Endothelial cell of umbilical vein (primary cell): ENCODE results near the gene TSPAN31. TPM values are rescaled to one million over a fixed set of nuclear protein-coding genes. Genes with fewer than 3 reads are reported as not detected.

Experiments used
- BruUV-seq: library from RNA; stranded (reverse); fragments of 400-500 nt; replicated peaks from 2 replicates; lab custom pipeline; 2021; lab: Mats Ljungman, UMichigan
- CTCF ChIA-PET: fragments of 300-600, 350-600 bp; sonication (Branson Sonifier 250); formaldehyde crosslinking; loops from one replicate; lab custom pipeline; 2021; ENCODE audit warnings: antibody characterized with exemption, inconsistent platforms; lab: Charles Lee
- POLR2A ChIA-PET: fragments of 300-600, 350-600 bp; sonication (Branson Sonifier 250); formaldehyde crosslinking; loops from one replicate; lab custom pipeline; 2021; ENCODE audit warnings: antibody characterized with exemption, inconsistent platforms; lab: Charles Lee
- DNase-seq: peaks from one replicate; pipeline ENCODE4 v3.0.0-alpha.2; 2011; ENCODE audit warnings: low read depth, low spot score
- FAIRE-seq: peaks from 2 replicates; lab custom pipeline; 2011; peaks lifted over from hg19 to GRCh38; lab: Jason Lieb, UNC
- H2AFZ ChIP-seq: 2 replicates; pipeline ENCODE4 v1.6.0; 2012; ENCODE audit warnings: low read depth, low read length, control low read depth, inconsistent platforms
- H3K27ac ChIP-seq: 2 replicates; pipeline ENCODE4 v1.5.1; 2011; ENCODE audit warnings: low read depth, mild to moderate bottlenecking, control low read depth, low read length, moderate library complexity; ENCODE audit not compliant: insufficient read depth
- H3K27me3 ChIP-seq, 2 experiments: 2 replicates each; pipeline versions ENCODE4 v1.6.0 to v1.6.1; 2011; ENCODE audit warnings: low read length in 2 of 2, mixed read lengths in 1 of 2; ENCODE audit not compliant: control insufficient read depth in 2 of 2, insufficient read depth in 2 of 2
- H3K36me3 ChIP-seq, 2 experiments: 2 replicates in 1 of 2; 3 replicates in 1 of 2; pipeline ENCODE4 v1.5.1; 2011; ENCODE audit warnings: low read length in 2 of 2, mild to moderate bottlenecking in 1 of 2, moderate library complexity in 1 of 2; ENCODE audit not compliant: control insufficient read depth in 2 of 2, insufficient read depth in 2 of 2; ENCODE audit errors: extremely low read depth in 1 of 2
- H3K4me1 ChIP-seq: 3 replicates; pipeline ENCODE4 v1.5.1; 2011; ENCODE audit warnings: mild to moderate bottlenecking, low read length; ENCODE audit not compliant: control insufficient read depth, insufficient read depth; ENCODE audit errors: extremely low read depth
- H3K4me2 ChIP-seq: 2 replicates; pipeline ENCODE4 v1.6.1; 2011; ENCODE audit warnings: low read length, control low read depth, mixed read lengths; ENCODE audit not compliant: insufficient read depth
- H3K4me3 ChIP-seq, 3 experiments: fragments of 200-600 bp in 1 of 3; sonication (generic), shearing (Covaris generic) in 1 of 3; replicated peaks in 1 of 3; 2 replicates each; pipeline ENCODE4 v1.5.1; 2011 to 2016; ENCODE audit warnings: control low read depth in 3 of 3, low read length in 3 of 3, mild to moderate bottlenecking in 2 of 3, inconsistent platforms in 1 of 3, low read depth in 1 of 3, moderate library complexity in 1 of 3; ENCODE audit not compliant: insufficient read depth in 1 of 3
- H3K79me2 ChIP-seq: 2 replicates; pipeline ENCODE4 v1.6.0; 2012; ENCODE audit warnings: low read length, inconsistent platforms; ENCODE audit not compliant: control insufficient read depth, insufficient read depth
- H3K9ac ChIP-seq: replicated peaks from 2 replicates; pipeline ENCODE3; 2011; ENCODE audit warnings: low read length, control low read depth; ENCODE audit not compliant: insufficient read depth; ENCODE audit errors: extremely low read depth
- H3K9me1 ChIP-seq: replicated peaks from 3 replicates; pipeline ENCODE4 v1.6.0; 2011; ENCODE audit warnings: mild to moderate bottlenecking, low read length; ENCODE audit not compliant: control insufficient read depth, insufficient read depth; ENCODE audit errors: extremely low read depth
- H3K9me3 ChIP-seq: replicated peaks from 2 replicates; pipeline ENCODE4 v1.5.1; 2012; ENCODE audit warnings: low read length, inconsistent platforms; ENCODE audit not compliant: control insufficient read depth, insufficient read depth
- H4K20me1 ChIP-seq: replicated peaks from 2 replicates; pipeline ENCODE3; 2011; ENCODE audit warnings: mild to moderate bottlenecking, low read length; ENCODE audit not compliant: control insufficient read depth, insufficient read depth; ENCODE audit errors: extremely low read depth
- EZH2 ChIP-seq: IDR thresholded peaks from 2 replicates; pipeline ENCODE4 v1.6.1; 2012; ENCODE audit warnings: borderline replicate concordance, low read depth, mild to moderate bottlenecking, moderate library complexity, low read length, inconsistent platforms; ENCODE audit not compliant: severe bottlenecking
- FOS ChIP-seq: IDR thresholded peaks from 2 replicates; pipeline ENCODE4 v1.6.1; 2011; ENCODE audit warnings: mild to moderate bottlenecking, low read length, moderate library complexity, borderline replicate concordance; ENCODE audit not compliant: insufficient read depth
- GATA2 ChIP-seq: IDR thresholded peaks from 2 replicates; pipeline ENCODE4 v1.7.0; 2011; ENCODE audit warnings: low read depth, mild to moderate bottlenecking, moderate library complexity, mixed read lengths, low read length; ENCODE audit not compliant: insufficient read length, insufficient read depth
- JUN ChIP-seq: IDR thresholded peaks from 2 replicates; pipeline ENCODE4 v1.6.1; 2011; ENCODE audit warnings: borderline replicate concordance, low read depth; ENCODE audit not compliant: insufficient read length, insufficient read depth
- MYC ChIP-seq: IDR thresholded peaks from one replicate; pipeline ENCODE4 v1.6.1; 2011; ENCODE audit warnings: mild to moderate bottlenecking, low read depth, low read length
- POLR2A ChIP-seq: IDR thresholded peaks from 2 replicates; pipeline ENCODE4 v1.6.1; 2012; ENCODE audit warnings: low read depth, mild to moderate bottlenecking, control low read depth, low read length
- POLR2AphosphoS5 ChIP-seq: IDR thresholded peaks from 2 replicates; pipeline ENCODE4 v1.6.1; 2012; ENCODE audit warnings: low read depth, mild to moderate bottlenecking, control low read depth, low read length, moderate library complexity; ENCODE audit not compliant: insufficient read depth
- dilution Hi-C: fragments of 300-500 bp; cut with MboI; formaldehyde crosslinking; loops from one replicate; pipeline ENCODE4 v1.15.0; 2019; ENCODE audit warnings: low sequenced_read_pairs; ENCODE audit not compliant: extremely low pct_ligation_motif_present
- intact Hi-C: fragments of 100-400 bp; cut with micrococcal nuclease; formaldehyde crosslinking; loops from one replicate; pipeline ENCODE4 v1.10.0; 2022
- polyA plus RNA-seq, 4 experiments: library from polyadenylated mRNA; depleted of rRNA in 3 of 4; stranded (reverse) in 3 of 4; unstranded in 1 of 4; fragments of >200 nt; gene quantifications; 2 replicates each; pipeline versions ENCODE4 v1.2.1 to v1.2.3, GENCODE V29; 2011 to 2012; ENCODE audit warnings: missing spikeins in 1 of 4
- total RNA-seq: library from RNA; stranded (reverse); gene quantifications from 2 replicates; pipeline ENCODE4 v1.2.3, GENCODE V29; 2021
- TF ChIP-seq, protein P1 (sequence below), 2 donors: IDR thresholded peaks; 1 replicate in 1 of 2; 2 replicates in 1 of 2; pipeline ENCODE4 v1.5.1; 2011; ENCODE audit warnings: low read length in 2 of 2, mild to moderate bottlenecking in 2 of 2, moderate library complexity in 2 of 2, control low read depth in 1 of 2, inconsistent platforms in 1 of 2, low read depth in 1 of 2; ENCODE audit not compliant: insufficient read depth in 1 of 2; ENCODE audit errors: extremely low read depth in 1 of 2
- TF ChIP-seq, protein P2 (sequence below): IDR thresholded peaks from 2 replicates; pipeline ENCODE4 v1.6.1; 2011; ENCODE audit not compliant: insufficient read depth, insufficient read length

Gene TSPAN31
- total and polyA plus RNA-seq, 2 donors (not counting 3 experiments of a cell fraction or from before 2014, with no cell fraction given) = 15.0 to 43.9 TPM

DNA sequence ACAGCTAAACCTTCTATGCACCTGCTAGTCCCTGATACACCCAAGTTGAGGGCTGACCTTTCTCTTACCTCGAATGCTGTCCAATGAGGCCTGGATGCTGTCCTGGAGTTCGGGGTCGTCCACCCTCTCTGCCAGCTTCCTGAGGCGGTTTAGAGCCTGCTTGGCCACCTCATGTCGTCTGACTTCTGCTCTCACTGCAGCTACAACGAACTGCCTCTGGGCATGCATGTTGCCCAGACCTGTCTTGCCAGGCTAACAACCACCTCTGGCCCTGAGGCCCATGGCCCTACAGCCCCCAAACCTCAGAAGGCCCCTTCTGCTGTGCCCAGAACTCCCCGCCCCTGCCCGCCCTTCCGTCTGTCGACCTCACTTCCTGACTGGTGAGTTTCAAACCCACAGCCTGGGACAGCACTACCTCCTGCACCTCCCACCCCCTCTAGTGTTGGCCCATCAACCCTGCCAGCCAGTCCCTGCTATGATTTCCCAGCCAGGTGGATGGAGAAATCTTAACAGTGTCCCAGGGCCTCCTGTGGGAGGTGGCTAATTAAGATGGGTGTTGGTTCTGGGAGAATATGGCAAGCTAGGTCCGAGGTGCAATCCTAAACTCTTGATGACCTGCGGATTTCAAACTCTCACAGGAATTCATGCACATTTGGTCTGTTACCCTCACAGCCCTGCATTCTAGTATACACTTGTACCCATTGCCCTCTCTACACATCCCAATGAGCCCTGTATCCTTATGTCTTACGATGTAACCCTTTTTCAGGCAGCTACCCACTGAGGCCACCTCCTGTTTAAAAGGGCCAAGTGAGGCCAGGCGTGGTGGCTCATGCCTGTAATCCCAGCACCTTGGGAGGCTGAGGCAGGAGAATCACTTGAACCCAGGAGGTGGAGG, 2.7 kb upstream of the TSPAN31 start:
- CTCF ChIA-PET = interaction anchor here (0.9 to 1.1 kb wide), 2 partner anchors 15 kb away, joined by 3 to 9 read pairs; no protein-coding TSS in a partner anchor
- intact Hi-C loops (no loop called here), dilution Hi-C loops (no loop called here)

DNA sequence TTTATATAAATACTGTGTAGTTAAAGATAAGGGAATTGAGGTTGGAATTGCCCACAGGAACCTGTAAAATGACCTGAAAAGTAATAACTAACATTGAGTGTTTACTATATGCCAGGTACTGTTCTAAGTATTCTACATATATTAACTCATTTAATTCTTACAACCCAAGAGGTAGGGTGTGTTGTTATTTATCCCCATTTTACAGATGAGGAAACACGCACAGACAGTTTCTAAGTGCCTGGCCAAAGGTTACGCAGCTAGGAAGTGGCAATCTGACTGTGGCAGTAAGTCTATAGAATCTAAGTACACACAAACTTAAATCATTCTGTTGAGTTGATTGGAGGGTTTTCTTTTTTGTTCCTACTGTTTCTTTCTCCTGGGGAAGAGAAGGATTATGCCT, 1.1 kb upstream of the TSPAN31 start:
- ChIA-PET POLR2A (no interaction called here), CTCF (interaction anchor here (1.5 to 2.6 kb wide), 4 partner anchors 8 to 17 kb away, joined by 5 to 20 read pairs (median 8); no protein-coding TSS in a partner anchor)
- Histone ChIP-seq H3K4me2 (no peak overlapping the region), H3K4me1 (peaks cover 10% of the 10 kb centered on the region), H4K20me1 (no peaks in the 10 kb centered on the region), H3K27me3 (peaks cover 25 to 27% of the 10 kb centered on the region in 2 experiments), H3K9ac (no peak overlapping the region), H3K9me1 (no peaks in the 10 kb centered on the region), H3K36me3 (peaks cover 4 to 7% of the 10 kb centered on the region in 2 experiments), H3K27ac (no peak overlapping the region), H3K79me2 (no peaks in the 10 kb centered on the region), H3K4me3 (no peak overlapping the region), H2AFZ (no peak overlapping the region), H3K9me3 (no peaks in the 10 kb centered on the region)
- dilution Hi-C loops (no loop called here), intact Hi-C loops (no loop called here)
- no peak for DNase-seq
- no peak for FAIRE-seq
- TF ChIP-seq POLR2AphosphoS5 = no peak
- no peak for TF ChIP-seq FOS
- TF ChIP-seq POLR2A = no peak
- TF ChIP-seq, protein P1, sequence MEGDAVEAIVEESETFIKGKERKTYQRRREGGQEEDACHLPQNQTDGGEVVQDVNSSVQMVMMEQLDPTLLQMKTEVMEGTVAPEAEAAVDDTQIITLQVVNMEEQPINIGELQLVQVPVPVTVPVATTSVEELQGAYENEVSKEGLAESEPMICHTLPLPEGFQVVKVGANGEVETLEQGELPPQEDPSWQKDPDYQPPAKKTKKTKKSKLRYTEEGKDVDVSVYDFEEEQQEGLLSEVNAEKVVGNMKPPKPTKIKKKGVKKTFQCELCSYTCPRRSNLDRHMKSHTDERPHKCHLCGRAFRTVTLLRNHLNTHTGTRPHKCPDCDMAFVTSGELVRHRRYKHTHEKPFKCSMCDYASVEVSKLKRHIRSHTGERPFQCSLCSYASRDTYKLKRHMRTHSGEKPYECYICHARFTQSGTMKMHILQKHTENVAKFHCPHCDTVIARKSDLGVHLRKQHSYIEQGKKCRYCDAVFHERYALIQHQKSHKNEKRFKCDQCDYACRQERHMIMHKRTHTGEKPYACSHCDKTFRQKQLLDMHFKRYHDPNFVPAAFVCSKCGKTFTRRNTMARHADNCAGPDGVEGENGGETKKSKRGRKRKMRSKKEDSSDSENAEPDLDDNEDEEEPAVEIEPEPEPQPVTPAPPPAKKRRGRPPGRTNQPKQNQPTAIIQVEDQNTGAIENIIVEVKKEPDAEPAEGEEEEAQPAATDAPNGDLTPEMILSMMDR (IDR thresholded peaks at IDR 0.05; ENCODE audit: extremely low read depth in 1 of 2, insufficient read depth in 1 of 2, low read depth in 1 of 2, low read length in 2 of 2) = no peak
- no peak for TF ChIP-seq MYC
- TF ChIP-seq JUN = no peak
- no peak for TF ChIP-seq EZH2
- no peak for TF ChIP-seq GATA2
- TF ChIP-seq, protein P2, sequence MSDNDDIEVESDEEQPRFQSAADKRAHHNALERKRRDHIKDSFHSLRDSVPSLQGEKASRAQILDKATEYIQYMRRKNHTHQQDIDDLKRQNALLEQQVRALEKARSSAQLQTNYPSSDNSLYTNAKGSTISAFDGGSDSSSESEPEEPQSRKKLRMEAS = no peak
- BruUV-seq = no TSS peak

More for the DNA sequence above, 2.7 kb upstream of the TSPAN31 start:
- no peak overlapping the region for H2AFZ ChIP-seq
- H3K9me3 ChIP-seq = no peaks in the 10 kb centered on the region
- H3K4me3 ChIP-seq = no peak overlapping the region
- FAIRE-seq (no peak), DNase-seq (no peak)
- no peak overlapping the region for H3K27ac ChIP-seq
- no peaks in the 10 kb centered on the region for H3K79me2 ChIP-seq
- TF ChIP-seq MYC (no peak), GATA2 (no peak)
- POLR2A ChIA-PET = no interaction called here
- peaks cover 10% of the 10 kb centered on the region for H3K4me1 ChIP-seq
- no peak overlapping the region for H3K9ac ChIP-seq
- H3K27me3 ChIP-seq = peaks cover 32 to 38% of the 10 kb centered on the region in 2 experiments
- H3K9me1 ChIP-seq = no peaks in the 10 kb centered on the region
- H4K20me1 ChIP-seq = no peaks in the 10 kb centered on the region
- H3K4me2 ChIP-seq = no peak overlapping the region
- no peaks in the 10 kb centered on the region for H3K36me3 ChIP-seq
- BruUV-seq = no TSS peak
